CD4-positive, alpha-beta T cell treated with Interleukin-10 for 1 hour (primary cell): ENCODE results near the gene STX4.

Experiments used
- DNase-seq: peaks from one replicate; pipeline ENCODE4 v3.0.0-alpha.2; 2020

The STX4 gene

GRCh38 chr16:31085411-31085810 is 52.1 kb downstream of the STX4 start:
- DNase-seq = no peak

GRCh38 chr16:31085873-31086628 is 52.7 kb downstream of the STX4 start:
- DNase-seq = no peak

- DNase-seq = no peak
Observed at GRCh38 chr16:31086629-31086906, 53.2 kb downstream of the STX4 start.

GRCh38 chr16:31087481-31087880 is 54.1 kb downstream of the STX4 start:
- no peak for DNase-seq

GRCh38 chr16:31087971-31088370 is 54.6 kb downstream of the STX4 start:
- no peak for DNase-seq

- DNase-seq = no peak
Observed at GRCh38 chr16:31088459-31089183, 55.3 kb downstream of the STX4 start, which contains the start of gene PRSS53. TSS of gene PRSS53 (minus strand) at chr16:31088943. CDS start at chr16:31088809, 134 bp downstream.

- DNase-seq = no peak
Observed at GRCh38 chr16:31089199-31089598, 55.8 kb downstream of the STX4 start.
